GM12864 (cell line): ENCODE data around the gene IL37.
"Not testable (repeated sequence)": the region's sequence is repeated elsewhere in the genome, so short reads cannot be mapped to it uniquely, and the experiment has no call there.

Experiments used
- DNase-seq: peaks from one replicate; pipeline ENCODE4 v3.0.0-alpha.2; 2011; ENCODE audit warnings: low read depth
- H3K4me3 ChIP-seq: 2 replicates; pipeline ENCODE4 v1.5.1; 2011; ENCODE audit warnings: mild to moderate bottlenecking, low read depth, low read length, control low read depth
- CTCF ChIP-seq: IDR thresholded peaks from 2 replicates; pipeline ENCODE4 v1.5.1; 2011; ENCODE audit warnings: low read depth, mild to moderate bottlenecking, moderate library complexity, low read length, control low read depth, inconsistent platforms; ENCODE audit errors: missing control alignments

IL37 gene

GRCh38 chr2:112927745-112928144, 16.8 kb downstream of the IL37 start:
- DNase-seq = no peak
- no peak for TF ChIP-seq CTCF
- no peak overlapping the region for H3K4me3 ChIP-seq

- no peak overlapping the region for H3K4me3 ChIP-seq
- no peak for TF ChIP-seq CTCF
- no peak for DNase-seq
Measured at GRCh38 chr2:112933261-112933660, 22.3 kb downstream of the IL37 start.

GRCh38 chr2:112934117-112934516, 23.2 kb downstream of the IL37 start:
- not testable (repeated sequence) for DNase-seq, H3K4me3 ChIP-seq

- no peak for DNase-seq
- TF ChIP-seq CTCF = no peak
- H3K4me3 ChIP-seq = no peak overlapping the region
Measured at GRCh38 chr2:112936927-112937232, 25.9 kb downstream of the IL37 start.

- TF ChIP-seq CTCF = no peak
- DNase-seq = no peak
- H3K4me3 ChIP-seq = no peak overlapping the region
Measured at GRCh38 chr2:112938904-112939303, 27.9 kb downstream of the IL37 start.

GRCh38 chr2:112939425-112939824, 28.5 kb downstream of the IL37 start:
- no peak for TF ChIP-seq CTCF
- H3K4me3 ChIP-seq = no peak overlapping the region
- DNase-seq = no peak

- DNase-seq = no peak
- no peak overlapping the region for H3K4me3 ChIP-seq
- no peak for TF ChIP-seq CTCF
Measured at GRCh38 chr2:112940859-112941625, 30.1 kb downstream of the IL37 start.
